ENCODE data around the gene MYBBP1A. TPM values are rescaled to one million over a fixed set of nuclear protein-coding genes. Genes with fewer than 3 reads are reported as not detected.

MYBBP1A gene
- total RNA-seq, 1 experiment from 2014 or later, result 123 TPM

- TF ChIP-seq CTCF (IDR thresholded peaks at IDR 0.05; ENCODE audit: unreplicated experiment), result no peak
- intact Hi-C loops (cut with micrococcal nuclease), result no loop called here
- Mint-ChIP-seq H3K4me1 (ENCODE audit: insufficient read depth, unreplicated experiment) (no peaks in the 10 kb centered on the region), H3K4me3 (ENCODE audit: unreplicated experiment) (no peak overlapping the region), H3K27ac (ENCODE audit: low read depth, unreplicated experiment) (no peak overlapping the region), H3K27me3 (ENCODE audit: insufficient read depth, unreplicated experiment) (no peaks in the 10 kb centered on the region), H3K9me3 (ENCODE audit: unreplicated experiment) (no peaks in the 10 kb centered on the region), H3K36me3 (ENCODE audit: insufficient read depth, unreplicated experiment) (peaks cover 52% of the 10 kb centered on the region)
- no peak for DNase-seq (ENCODE audit: unreplicated experiment)
- ChIA-PET POLR2A (interaction anchor here (0.6 to 2.9 kb wide), 3 partner anchors 15 to 363 kb away, joined by 3 to 15 read pairs (median 5); partner anchors contain the start of gene MYBBP1A), CTCF (interaction anchor here (0.7 to 1.0 kb wide), 2 partner anchors 27 to 438 kb away, joined by 3 read pairs; no protein-coding TSS in a partner anchor)
- BruUV-seq (replicated peaks), result no TSS peak
These were observed 15.5 kb downstream of the MYBBP1A start for GRCh38 chr17:4539576-4540223.

- CTCF ChIA-PET, result interaction anchor here (0.7 to 1.0 kb wide), 2 partner anchors 28 to 439 kb away, joined by 3 read pairs; no protein-coding TSS in a partner anchor
- intact Hi-C loops (cut with micrococcal nuclease), result no loop called here
- BruUV-seq (replicated peaks), result TSS peak; percentile 46
These were observed 16.2 kb downstream of the MYBBP1A start for GRCh38 chr17:4539025-4539424.

GRCh38 chr17:4538236-4539002 lies 16.8 kb downstream of the MYBBP1A start:
- Mint-ChIP-seq H3K36me3 (ENCODE audit: insufficient read depth, unreplicated experiment) (peaks cover 54% of the 10 kb centered on the region), H3K4me1 (ENCODE audit: insufficient read depth, unreplicated experiment) (peaks cover 5% of the 10 kb centered on the region), H3K27me3 (ENCODE audit: insufficient read depth, unreplicated experiment) (no peaks in the 10 kb centered on the region), H3K9me3 (ENCODE audit: unreplicated experiment) (no peaks in the 10 kb centered on the region), H3K27ac (ENCODE audit: low read depth, unreplicated experiment) (no peak overlapping the region), H3K4me3 (ENCODE audit: unreplicated experiment) (no peak overlapping the region)
- no peak for TF ChIP-seq CTCF (IDR thresholded peaks at IDR 0.05; ENCODE audit: unreplicated experiment)
- no peak for DNase-seq (ENCODE audit: unreplicated experiment)
- CTCF ChIA-PET, result no interaction called here
- intact Hi-C loops (cut with micrococcal nuclease), result no loop called here
- POLR2A ChIA-PET, result interaction anchor here (0.6 to 2.9 kb wide), 5 partner anchors 16 to 119 kb away, joined by 3 to 15 read pairs (median 5); partner anchors contain the start of gene MYBBP1A
- no TSS peak for BruUV-seq (replicated peaks)

More at GRCh38 chr17:4539025-4539424, 16.2 kb downstream of the MYBBP1A start:
- DNase-seq (ENCODE audit: unreplicated experiment), result no peak
- Mint-ChIP-seq H3K4me1 (ENCODE audit: insufficient read depth, unreplicated experiment) (peaks cover 5% of the 10 kb centered on the region), H3K9me3 (ENCODE audit: unreplicated experiment) (no peaks in the 10 kb centered on the region), H3K27ac (ENCODE audit: low read depth, unreplicated experiment) (no peak overlapping the region), H3K36me3 (ENCODE audit: insufficient read depth, unreplicated experiment) (peaks cover 57% of the 10 kb centered on the region), H3K4me3 (ENCODE audit: unreplicated experiment) (no peak overlapping the region), H3K27me3 (ENCODE audit: insufficient read depth, unreplicated experiment) (no peaks in the 10 kb centered on the region)
- POLR2A ChIA-PET, result interaction anchor here (0.6 to 2.9 kb wide), 4 partner anchors 16 to 362 kb away, joined by 3 to 15 read pairs (median 4); partner anchors contain the start of gene MYBBP1A
- TF ChIP-seq CTCF (IDR thresholded peaks at IDR 0.05; ENCODE audit: unreplicated experiment), result no peak

All from MCF 10A (cell line).